ENCODE data around the gene DNAJB14. TPM values are rescaled to one million over a fixed set of nuclear protein-coding genes. Genes with fewer than 3 reads are reported as not detected.

DNAJB14 gene
- total RNA-seq, 4 donors from 2014 or later, result 37.3 to 116 (median 44.2) TPM

DNA sequence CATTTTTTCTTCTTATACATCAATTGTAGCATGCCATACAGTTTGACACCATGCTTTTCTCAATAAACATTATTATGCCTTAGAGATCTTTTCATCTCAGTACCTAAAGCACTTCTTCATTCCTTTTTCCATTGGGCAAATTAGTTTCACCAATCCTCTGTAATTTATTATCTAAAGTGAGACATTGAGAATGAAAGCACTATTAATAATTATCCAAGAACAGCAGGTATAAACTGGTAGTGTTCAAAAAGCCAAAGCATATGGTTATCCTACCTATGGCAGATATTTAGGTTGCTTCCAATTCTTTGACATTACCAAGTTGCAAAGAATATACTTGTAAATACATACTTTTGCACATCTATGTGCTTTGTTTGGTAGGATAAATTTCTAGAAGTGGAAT, 67.8 kb downstream of the DNAJB14 start:
- ATAC-seq, result no peak
- TF ChIP-seq POLR2A (IDR thresholded peaks at IDR 0.05) (no peak), POLR2AphosphoS5 (IDR thresholded peaks at IDR 0.05) (no peak), EP300 (IDR thresholded peaks at IDR 0.05) (no peak)
- TF ChIP-seq, protein P1, sequence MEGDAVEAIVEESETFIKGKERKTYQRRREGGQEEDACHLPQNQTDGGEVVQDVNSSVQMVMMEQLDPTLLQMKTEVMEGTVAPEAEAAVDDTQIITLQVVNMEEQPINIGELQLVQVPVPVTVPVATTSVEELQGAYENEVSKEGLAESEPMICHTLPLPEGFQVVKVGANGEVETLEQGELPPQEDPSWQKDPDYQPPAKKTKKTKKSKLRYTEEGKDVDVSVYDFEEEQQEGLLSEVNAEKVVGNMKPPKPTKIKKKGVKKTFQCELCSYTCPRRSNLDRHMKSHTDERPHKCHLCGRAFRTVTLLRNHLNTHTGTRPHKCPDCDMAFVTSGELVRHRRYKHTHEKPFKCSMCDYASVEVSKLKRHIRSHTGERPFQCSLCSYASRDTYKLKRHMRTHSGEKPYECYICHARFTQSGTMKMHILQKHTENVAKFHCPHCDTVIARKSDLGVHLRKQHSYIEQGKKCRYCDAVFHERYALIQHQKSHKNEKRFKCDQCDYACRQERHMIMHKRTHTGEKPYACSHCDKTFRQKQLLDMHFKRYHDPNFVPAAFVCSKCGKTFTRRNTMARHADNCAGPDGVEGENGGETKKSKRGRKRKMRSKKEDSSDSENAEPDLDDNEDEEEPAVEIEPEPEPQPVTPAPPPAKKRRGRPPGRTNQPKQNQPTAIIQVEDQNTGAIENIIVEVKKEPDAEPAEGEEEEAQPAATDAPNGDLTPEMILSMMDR (IDR thresholded peaks at IDR 0.05), result no peak
- H3K36me3 ChIP-seq, result peaks cover 7 to 73% of the 10 kb centered on the region in 2 donors

DNA sequence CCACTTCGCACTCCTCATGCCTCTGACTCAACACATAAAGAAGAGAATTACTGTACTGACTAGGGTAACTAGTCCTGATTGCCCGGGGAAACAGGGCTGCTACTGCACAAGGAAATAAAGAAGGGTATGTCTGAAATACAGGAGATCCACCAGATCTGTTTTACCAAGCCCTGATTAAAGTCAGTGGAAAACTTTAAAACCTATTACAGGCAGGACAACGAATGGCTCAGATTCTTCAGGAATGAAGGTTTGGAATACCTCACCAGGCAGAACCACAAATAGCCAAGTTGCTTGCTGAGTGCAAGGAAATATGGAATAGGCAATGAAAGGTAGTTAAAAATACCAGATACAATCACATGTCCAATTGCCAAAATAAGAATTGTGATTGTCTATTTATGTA, 69.5 kb downstream of the DNAJB14 start:
- peak overlapping the region in 3 of 4 donors; percentile 4 to 63 (median 54) for H3K27ac ChIP-seq
- TF ChIP-seq EP300 (IDR thresholded peaks at IDR 0.05), result no peak
- no peak for TF ChIP-seq POLR2AphosphoS5 (IDR thresholded peaks at IDR 0.05)
- no peak for TF ChIP-seq POLR2A (IDR thresholded peaks at IDR 0.05)
- TF ChIP-seq, protein P1 (IDR thresholded peaks at IDR 0.05), result no peak
- H3K36me3 ChIP-seq, result peaks cover 7 to 65% of the 10 kb centered on the region in 2 donors
- H3K9me3 ChIP-seq, result no peaks in the 10 kb centered on the region
- no peak for ATAC-seq
- WGBS, 2 donors (ENCODE audit: low coverage in 1 of 2), result 22 to 79% methylated on average over 1 to 3 of the region's 3 CpGs
- no peak overlapping the region for H3K4me3 ChIP-seq
- H3K4me1 ChIP-seq, result no peaks in the 10 kb centered on the region
- no peaks in the 10 kb centered on the region for H3K27me3 ChIP-seq

More for the DNA sequence above, 67.8 kb downstream of the DNAJB14 start:
- Histone ChIP-seq H3K27ac (no peak overlapping the region), H3K9me3 (no peaks in the 10 kb centered on the region), H3K27me3 (no peaks in the 10 kb centered on the region), H3K4me3 (no peak overlapping the region), H3K4me1 (no peaks in the 10 kb centered on the region)

DNA sequence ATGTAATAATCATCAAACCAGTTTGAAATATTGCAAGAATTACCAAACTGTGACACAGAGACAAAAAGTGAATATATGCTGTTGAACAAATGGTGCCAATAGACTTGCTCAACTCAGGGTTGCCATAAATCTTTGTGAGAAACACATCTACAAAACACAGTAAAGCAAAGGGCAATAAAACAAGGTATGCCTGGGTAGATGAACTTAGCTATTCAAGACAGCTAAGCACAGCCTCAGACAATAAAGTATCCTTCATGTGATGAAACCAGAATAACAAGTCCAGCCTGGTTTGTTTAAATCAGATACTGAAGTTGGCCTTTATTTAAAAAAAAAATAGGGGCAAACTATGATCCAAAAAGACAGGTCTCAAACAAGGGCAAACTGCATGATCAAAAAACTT, 71.3 kb downstream of the DNAJB14 start:
- Histone ChIP-seq H3K4me1 (no peaks in the 10 kb centered on the region), H3K36me3 (peaks cover 3 to 46% of the 10 kb centered on the region in 2 donors), H3K27me3 (no peaks in the 10 kb centered on the region), H3K9me3 (no peaks in the 10 kb centered on the region), H3K4me3 (no peak overlapping the region), H3K27ac (no peak overlapping the region)
- no peak for ATAC-seq
- TF ChIP-seq, protein P1 (IDR thresholded peaks at IDR 0.05), result no peak
- TF ChIP-seq POLR2A (IDR thresholded peaks at IDR 0.05) (no peak), EP300 (IDR thresholded peaks at IDR 0.05) (no peak), POLR2AphosphoS5 (IDR thresholded peaks at IDR 0.05) (no peak)

DNA sequence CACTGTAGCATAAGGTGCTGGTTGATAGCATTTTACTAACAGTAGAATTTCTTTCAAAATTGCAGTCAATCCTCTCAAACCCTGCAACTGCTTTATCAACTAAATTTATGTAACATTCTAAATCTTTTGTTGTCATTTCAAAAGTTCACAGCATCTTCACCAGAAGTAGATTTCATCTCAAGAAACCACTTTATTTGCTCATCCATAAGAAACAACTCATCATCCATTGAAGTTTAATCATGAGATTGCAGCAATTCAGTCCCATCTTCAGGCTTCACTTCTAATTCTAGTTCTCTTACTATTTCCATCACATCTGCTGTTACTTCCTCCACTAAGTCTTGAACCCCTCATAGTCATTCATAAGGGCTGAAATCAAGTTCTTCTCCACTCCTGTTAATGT, 73.8 kb downstream of the DNAJB14 start:
- no peak for ATAC-seq
- H3K27me3 ChIP-seq, result no peaks in the 10 kb centered on the region
- peaks cover 0 to 12% (median 5%) of the 10 kb centered on the region in 3 donors for H3K4me1 ChIP-seq
- no peak overlapping the region for H3K4me3 ChIP-seq
- H3K27ac ChIP-seq, result no peak overlapping the region
- peaks cover 0 to 21% of the 10 kb centered on the region in 2 donors for H3K36me3 ChIP-seq
- no peaks in the 10 kb centered on the region for H3K9me3 ChIP-seq
- no peak for TF ChIP-seq POLR2A (IDR thresholded peaks at IDR 0.05)
- no peak for TF ChIP-seq EP300 (IDR thresholded peaks at IDR 0.05)
- no peak for TF ChIP-seq POLR2AphosphoS5 (IDR thresholded peaks at IDR 0.05)
- TF ChIP-seq, protein P1 (IDR thresholded peaks at IDR 0.05), result no peak

DNA sequence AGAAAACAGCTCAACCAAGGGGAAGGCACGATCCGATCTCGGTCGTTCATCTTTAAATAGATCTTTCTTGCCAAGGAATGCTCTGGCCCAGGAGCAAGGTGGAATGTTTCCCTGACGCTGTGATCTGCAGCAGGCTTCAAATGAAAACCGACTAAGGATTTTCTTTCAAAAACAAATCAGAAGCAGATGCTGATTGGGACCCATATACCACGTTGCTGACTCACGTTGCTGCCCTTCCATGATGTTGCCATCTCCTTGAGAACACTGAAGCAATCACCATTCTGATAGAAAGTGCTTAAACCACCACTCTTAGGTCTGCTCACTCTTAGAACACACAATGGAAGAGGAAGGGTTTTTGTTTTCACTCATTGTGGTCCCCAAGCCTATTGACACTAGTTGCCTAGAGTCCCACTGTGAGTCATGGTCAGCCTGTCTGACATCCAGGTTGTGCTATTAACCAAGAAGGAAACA, 78.3 kb downstream of the DNAJB14 start:
- H3K27ac ChIP-seq, result peak overlapping the region; percentile 48 to 77 (median 62)
- no peaks in the 10 kb centered on the region for H3K9me3 ChIP-seq
- WGBS, 2 donors (ENCODE audit: low coverage in 1 of 2), result 20 to 27% methylated on average over 8 of the region's 8 CpGs
- H3K4me1 ChIP-seq, result peaks cover 0 to 13% (median 7%) of the 10 kb centered on the region in 3 donors
- H3K27me3 ChIP-seq, result no peaks in the 10 kb centered on the region
- ATAC-seq, result peak; percentile 60
- no peak overlapping the region for H3K4me3 ChIP-seq
- no peak for TF ChIP-seq POLR2A (IDR thresholded peaks at IDR 0.05)
- no peak for TF ChIP-seq EP300 (IDR thresholded peaks at IDR 0.05)
- TF ChIP-seq POLR2AphosphoS5 (IDR thresholded peaks at IDR 0.05), result no peak
- TF ChIP-seq, protein P1 (IDR thresholded peaks at IDR 0.05), result no peak
- H3K36me3 ChIP-seq, result no peaks in the 10 kb centered on the region
